ENCODE data around the gene ZNF664.
A peak's percentile ranks its signal among the peaks of the same experiment; 100 is the strongest.
"Not testable (repeated sequence)": the region's sequence is repeated elsewhere in the genome, so short reads cannot be mapped to it uniquely, and the experiment has no call there.

ZNF664 gene

DNA sequence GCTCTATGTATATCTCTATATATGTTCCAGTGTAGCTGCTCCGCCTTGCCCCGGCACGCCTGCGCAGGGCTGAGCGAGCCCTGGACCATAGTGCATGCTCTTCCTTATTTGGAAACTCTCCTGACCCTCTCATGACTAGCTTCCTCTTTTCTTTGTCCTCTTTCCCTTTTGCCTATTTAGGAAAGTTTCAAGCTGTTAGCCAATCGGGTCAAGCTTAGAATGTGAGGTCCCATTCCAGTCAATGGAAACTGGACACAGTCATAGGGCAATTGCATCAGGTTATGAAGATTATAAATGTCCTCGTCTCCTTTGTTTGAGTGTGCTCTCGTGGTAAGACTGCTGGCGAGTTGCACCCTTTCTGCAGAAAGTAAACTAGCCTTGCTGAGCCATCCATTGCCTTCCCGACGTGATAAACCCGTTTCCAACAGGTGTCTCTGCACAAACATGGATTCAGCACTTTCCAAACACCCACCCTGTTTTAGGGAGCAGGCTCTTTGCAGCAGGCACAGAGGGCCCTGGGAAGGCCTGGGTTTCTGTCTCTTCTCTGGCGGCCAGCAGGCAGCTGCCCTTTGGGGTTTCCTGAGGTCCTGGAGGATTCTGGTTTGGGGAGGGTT, 31.3 kb upstream of the ZNF664 start:
- DNase-seq = peak; percentile 90 to 94

DNA sequence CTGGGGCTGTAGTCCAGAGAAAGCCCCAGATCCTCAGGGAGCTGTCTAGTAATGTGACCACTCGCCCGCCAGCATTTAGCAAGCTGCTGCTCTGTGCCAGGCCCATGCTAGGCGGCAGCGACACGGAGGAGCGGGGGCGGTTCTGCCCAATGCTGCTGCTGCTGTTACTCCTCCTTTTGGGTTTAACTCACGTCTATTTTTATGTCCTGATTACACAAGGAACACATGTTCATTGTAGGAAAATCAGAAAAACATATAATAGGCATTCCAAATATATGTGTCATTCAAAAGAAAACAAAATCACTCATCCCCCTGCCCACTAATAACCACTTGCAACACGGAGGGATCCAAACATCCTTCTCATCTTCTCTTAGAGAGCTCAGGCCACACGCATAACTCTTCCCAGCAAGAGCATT, 30.8 kb upstream of the ZNF664 start:
- no peak for DNase-seq

DNA sequence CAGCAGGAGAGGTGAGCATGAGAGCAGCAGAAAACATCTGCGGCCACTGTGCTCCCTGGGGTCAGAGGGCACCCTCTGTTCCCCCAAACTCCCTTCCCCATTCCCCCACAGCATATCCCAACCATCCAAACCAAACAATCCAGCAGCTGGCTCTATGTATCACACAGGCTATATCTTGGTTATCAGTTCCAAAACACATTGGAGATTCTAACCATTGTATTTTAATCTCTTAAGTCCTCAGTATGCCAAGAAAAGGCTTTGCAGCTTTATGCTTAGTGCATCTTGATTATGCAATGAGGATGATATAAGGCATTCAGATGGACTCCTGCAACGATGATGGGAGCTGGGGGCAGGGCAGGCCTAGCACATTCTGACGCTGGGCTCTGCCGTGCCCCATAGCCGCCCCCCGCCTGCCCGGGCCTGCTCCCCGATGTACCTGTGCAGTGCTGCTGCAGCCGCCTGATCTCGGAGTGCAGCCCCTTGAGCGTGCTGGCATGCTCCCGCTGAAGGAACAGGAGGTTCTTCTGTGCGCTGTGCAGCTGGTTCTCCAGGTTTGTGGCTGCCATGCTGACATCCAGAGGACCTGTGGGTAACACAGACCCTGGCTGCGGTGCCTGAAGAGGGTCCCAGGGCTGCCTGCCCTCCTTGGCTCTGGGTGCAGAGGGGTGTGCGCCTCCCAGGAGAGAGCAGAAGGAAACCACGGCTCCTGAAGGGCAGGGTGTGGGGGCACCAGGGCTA, 29.9 kb upstream of the ZNF664 start:
- no peak for DNase-seq

DNA sequence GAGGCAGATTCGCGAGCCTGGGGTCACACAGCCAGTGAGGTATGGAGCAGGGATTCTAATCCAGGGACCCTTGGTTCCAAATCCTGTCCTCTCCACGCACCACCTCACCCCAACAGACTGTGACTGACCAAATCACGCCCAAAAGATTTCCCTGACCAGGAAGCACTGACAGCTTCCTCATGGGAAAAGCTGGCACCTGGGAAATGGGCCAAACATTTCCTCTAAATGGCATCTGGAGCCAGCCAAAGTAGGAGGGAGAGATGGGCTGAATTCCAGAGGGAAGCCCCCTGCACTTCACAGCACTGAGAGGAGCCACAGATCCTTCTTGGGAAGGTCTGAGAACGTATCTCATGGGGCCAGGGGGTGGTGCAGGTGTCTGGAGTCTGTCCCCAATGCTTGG, 29.2 kb upstream of the ZNF664 start:
- no peak for DNase-seq

DNA sequence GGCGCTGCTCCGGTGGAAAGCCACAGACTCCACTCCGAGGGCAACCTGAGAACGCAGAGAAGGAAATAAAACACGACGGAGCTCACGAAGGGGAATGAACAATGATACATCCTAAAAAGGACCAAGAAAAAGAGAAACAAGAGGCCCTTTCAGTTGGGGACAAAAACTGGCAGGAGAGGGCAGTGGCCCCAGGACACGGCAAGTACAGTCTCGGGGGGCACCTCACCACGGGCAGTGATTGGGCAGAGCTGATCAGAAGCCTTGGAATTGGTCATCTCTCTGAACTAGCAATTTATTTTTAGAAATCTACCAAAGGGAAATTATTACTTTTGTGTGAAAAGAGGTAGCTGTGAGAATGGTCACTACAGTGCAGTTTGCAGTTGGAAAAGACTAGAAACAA, 28.3 kb upstream of the ZNF664 start:
- DNase-seq = peak in 1 of 2 experiments; percentile 54

DNA sequence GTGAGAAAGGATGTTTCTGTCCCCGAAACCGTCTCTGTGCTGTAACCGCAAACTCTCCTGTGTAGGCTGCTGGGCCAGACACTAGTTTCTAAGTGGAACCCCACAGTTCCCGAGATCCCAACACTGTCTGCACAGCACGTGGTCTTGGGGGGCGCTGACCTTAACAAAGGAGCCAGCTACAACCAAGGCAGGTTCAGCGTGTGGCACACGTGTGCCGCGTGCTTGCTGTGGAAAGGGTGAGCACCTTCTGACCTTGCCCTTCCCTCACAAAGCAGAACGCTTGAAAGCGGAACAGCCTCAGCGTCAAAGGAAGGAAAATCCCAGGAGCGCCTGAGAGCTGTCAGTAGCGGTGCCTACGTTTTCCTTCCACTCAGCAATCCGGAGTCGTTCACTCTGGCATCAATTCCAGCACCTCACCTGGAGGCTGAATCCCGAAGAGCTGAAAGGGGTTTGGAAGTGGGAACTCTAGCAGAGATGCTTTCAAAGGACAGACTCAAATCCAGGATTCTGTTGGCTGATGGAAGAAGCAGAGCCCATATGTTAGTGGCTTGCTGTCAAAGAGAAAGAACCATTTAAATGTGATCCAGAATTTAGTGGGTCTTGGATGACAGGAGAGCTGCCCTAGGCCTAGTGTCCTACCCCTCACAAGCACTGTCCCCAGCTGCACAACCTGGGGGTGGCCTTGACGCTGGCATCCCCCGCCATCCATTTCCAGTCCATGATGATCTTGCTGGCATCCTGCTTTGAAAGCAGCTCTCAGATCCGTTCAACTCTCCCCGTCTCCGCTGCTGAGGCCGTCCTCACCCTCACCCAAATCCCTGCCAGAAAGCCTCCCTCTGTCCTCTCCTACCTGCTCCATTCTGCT, 27.5 kb upstream of the ZNF664 start:
- DNase-seq = no peak

DNA sequence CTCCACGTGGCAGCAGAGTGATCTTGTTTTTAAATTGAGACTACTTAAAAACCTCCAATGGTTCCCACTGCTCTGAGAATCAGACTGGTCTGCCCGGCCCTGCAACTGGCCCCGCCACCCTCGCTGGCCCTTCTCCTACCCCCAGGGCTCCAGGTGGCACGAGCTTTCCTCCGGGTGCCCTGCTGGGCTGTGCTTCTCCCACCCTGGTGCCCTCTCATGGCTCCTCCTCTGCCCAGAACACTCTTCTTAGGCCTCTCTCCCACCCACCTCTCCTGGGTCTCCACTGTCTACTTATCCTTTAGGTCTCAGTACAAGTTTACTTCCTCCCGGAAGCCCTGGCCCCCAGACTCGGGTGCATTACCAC, 26.9 kb upstream of the ZNF664 start:
- no peak for DNase-seq

DNA sequence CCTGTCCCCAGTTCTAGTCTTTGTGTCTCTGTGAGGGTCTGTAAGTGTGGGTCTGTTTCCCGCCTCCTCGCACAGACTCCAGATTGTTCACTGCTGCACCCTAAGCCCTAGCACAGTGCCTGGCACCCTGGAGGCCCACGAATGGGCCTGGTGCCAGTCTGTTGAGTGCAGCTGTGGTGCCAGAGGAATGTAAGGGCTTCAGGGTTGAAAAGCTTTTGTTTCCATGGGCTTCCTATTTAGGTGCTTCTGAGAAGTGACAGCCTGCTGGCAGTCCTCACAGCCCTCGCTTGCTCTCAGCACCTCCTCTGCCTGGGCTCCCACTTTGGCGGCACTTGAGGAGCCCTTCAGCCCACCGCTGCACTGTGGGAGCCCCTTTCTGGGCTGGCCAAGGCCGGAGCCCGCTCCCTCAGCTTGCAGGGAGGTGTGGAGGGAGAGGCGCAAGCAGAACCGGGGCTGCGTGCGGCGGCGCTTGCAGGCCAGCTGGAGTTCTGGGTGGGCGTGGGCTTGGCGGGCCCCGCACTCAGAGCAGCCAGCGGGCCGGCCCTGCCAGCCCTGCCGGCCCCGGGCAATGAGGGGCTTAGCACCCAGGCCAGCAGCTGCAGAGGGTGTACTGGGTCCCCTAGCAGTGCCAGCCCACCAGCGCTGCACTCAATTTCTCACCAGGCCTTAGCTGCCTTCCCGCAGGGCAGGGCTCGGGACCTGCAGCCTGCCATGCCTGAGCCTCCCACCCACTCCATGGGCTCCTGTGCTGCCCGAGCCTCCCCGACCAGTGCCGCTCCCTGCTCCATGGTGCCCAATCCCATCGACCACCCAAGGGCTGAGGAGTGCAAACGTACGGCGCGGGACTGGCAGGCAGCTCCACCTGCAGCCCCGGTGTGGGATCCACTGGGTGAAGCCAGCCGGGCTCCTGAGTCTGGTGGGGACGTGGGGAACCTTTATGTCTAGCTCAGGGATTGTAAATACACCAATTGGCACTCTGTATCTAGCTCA, 26.2 kb upstream of the ZNF664 start:
- DNase-seq = not testable (repeated sequence)

DNA sequence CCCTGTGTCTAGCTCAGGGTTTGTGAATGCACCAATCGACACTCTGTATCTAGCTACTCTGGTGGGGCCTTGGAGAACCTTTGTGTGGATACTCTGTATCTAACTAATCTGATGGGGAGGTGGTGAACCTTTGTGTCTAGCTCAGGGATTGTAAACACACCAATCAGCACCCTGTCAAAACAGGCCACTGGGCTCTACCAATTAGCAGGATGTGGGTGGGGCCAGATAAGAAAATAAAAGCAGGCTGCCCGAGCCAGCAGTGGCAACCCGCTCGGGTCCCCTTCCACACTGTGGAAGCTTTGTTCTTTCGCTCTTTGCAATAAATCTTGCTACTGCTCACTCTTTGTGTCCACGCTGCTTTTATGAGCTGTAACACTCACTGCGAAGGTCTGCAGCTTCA, 25.5 kb upstream of the ZNF664 start:
- not testable (repeated sequence) for DNase-seq

DNA sequence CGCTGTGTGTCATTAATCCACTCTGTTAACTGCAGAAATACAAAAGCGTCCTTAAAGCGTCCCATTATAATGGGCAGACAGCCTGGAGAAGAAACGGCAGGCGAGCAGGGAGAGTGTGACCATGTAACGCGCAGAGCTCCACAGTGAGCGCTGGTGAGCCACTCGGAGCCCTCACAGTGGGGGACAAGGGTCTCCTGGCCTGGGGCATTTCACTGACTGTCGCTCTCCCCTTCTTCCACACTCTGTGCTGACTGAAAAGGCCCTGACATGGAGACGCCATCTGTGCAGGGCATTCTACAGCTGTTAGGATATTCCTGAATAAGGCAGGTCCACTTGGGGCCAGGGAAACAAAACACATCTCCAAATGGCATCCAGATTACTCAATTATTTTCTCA, 24.6 kb upstream of the ZNF664 start:
- no peak for DNase-seq

DNA sequence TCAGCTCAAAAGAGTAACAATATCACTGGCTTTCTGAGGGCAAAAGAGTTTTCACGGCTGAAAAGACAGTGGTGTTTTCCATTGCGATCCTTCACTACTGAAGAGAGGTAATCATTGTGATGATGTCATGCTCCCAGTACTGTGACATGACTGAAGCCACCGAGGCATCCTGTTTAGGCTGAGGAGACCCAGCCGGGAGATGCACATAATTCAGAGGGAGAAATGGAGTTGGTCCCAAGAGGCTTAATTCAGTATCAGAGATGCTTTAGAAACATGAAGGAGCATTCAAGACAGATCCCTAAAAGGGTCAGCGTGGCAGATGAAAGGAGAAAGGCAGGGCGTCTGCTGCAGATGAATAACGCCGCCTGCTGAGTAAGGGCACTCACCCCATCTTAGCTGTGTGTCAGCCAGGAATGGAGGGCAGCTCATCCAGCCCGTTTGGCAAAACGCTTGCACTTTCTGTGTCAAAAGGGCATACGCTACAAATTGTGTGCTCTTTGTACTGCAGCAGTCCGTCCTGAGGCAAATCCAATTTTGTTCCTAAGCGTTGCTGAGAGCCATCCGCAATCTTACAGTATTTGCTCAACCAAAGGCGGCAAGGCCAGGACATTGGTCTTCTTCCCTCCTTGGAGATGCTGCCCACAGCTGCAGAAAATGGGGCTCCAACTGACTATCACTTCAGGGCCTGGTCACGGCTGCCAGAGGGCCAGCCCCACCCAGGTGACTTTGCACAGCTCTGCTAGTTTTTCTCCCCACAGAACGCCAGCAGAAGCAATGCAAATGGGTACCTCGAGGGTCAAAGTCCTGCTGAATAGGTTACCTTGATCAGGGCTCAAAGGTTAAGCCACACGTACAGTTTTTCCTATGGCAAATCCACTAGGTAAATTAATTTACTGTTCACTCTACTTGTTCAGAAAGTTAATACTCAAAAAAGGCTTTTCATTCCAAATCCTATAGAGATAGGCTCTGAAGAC, 23.9 kb upstream of the ZNF664 start:
- DNase-seq = no peak

DNA sequence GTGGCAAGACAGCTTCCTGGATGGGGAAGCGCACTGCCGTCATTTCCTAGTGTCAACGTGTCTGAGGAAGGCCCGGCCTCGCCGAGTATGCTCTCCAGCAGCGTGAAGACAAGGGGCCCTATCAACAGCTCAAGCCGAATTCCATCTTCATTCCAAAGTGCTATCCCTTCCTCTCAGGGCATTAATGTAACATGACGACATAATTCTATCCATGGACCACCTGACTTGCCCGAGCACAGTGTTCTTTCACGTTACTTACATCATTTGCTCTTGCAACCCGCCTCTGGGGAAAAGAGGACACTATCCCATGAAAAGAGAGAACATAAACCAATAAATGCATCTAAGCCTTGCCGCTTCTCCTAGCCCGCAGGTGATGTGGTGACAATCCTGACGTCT, 23.2 kb upstream of the ZNF664 start:
- no peak for DNase-seq

DNA sequence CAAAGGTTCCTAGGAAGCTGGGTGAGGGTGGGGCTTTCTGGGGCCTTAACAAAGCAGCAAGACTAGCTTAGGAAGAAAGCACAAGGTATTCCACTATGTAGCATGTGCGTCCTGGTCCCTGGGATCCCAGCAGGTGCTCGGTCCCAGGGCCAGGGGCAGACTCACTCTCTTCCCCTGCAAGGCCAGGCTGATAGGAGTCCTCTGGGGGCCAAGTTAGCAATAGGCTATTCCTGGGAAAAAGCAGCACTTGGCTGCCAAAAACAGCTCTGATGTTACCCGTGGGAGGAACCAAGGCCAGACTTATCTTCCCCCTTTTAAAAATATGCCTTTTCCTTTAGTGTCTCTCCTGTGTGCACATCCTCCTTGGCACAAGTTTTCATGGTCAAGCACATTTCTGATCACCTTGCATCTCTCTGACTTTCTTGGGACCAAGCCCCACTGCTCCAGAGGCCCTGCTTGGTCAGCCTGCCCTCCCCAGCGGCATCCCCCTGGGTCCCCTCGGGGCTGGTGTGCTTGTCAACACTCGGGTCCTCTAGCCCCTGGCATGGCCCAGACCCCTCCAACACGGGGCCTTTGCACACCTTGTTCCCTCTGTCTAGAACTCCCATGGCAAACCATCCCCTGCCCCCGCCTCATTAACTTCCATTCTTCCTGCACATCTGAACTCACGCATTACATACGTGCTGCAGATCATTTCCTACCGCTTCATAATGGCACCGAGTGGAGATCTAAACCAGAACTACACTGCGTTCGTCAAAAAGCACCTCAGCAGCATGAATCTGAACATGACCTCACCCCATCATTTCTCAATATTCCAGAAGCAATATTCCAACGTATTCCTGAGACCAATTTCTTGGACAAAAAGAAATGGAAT, 22.3 kb upstream of the ZNF664 start:
- no peak for DNase-seq

DNA sequence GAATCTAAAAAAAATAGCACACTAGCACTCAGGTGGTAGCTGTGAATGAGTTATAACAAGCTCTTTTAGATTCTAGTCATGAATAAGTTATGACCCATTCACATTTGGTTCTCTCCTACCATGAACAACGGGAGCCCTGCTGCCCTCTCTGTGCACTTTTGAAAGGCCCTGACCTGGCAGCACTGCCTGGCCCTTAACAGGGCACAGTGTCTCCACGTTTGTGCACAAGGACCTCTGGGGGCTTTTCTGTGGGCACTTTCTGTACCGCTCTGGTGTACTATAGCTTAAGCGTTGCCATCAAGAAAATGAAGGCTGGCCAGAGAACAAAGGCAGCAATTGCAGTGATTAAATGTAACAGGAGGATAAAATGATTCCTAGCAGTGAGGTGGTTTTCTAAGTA, 21.5 kb upstream of the ZNF664 start:
- no peak for DNase-seq

DNA sequence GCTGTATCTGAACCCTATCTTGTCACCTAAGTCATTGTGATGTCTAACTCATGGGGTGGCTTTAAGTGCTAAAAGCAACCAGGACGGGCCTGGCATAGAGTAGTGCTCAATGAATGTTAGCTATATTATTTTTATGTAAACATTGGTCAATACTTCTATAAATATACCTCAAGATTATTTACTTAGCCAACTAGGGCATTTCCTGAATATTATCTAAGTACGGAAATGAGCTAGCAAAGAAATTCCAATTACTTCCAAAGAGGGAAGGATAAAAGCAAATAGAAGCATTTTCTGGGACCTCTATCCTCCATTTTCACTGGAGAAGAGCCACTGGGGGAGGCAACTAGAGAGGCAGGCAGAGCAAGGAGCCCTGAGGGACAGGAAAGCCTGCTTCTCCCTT, 21.0 kb upstream of the ZNF664 start:
- DNase-seq = no peak

DNA sequence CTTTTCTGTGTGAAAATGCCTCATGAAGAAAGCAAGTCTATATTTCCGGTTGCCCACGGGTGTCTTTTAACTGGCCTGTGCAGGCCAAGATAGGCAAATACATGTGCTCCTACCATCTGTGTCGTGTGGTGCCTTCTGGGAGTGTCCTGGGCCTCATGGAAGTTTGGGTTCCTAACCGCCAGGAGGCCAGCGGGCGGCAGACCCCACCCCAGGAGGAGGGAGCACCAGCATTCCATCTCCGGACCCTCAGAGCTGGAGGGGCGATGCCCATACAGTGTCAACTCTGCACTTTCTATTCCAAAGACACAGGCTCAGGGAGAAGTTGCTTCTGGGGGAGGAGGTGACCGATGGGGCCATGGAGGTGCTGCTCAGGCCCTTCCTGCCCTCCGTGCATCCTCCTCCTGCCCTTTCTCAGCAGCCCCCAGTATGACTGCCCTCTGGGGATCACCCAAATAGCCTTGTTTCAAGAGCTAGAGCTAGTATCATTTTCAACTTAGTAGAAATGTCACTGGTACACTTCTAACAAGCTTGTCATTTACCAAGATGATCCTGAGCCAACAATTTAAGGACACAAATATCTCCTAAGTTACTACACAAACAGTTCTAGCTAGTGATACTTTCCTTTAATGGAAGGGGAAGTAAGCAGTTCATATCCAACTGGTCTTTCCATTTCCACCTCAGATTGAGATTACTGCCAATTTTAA, 18.2 kb upstream of the ZNF664 start:
- DNase-seq = no peak

DNA sequence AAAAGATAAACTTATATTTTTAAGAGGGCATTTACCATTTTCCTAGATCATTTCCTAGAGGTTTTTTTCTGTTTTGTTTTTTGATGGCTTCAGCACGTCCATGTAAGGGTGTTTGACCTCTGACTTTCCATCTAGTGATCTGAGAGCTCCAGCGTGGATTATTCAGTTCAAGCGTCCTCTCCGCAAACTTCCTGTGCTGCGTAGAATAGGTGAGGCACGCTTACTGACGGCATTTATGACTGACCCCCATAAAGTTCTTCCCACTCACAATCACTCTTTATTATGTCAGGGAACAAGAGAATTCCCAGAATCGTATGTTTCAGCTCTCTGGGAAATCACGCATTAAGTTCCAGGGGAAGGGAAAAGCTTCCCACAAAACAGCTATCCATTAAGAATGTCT, 16.8 kb upstream of the ZNF664 start:
- no peak for DNase-seq

DNA sequence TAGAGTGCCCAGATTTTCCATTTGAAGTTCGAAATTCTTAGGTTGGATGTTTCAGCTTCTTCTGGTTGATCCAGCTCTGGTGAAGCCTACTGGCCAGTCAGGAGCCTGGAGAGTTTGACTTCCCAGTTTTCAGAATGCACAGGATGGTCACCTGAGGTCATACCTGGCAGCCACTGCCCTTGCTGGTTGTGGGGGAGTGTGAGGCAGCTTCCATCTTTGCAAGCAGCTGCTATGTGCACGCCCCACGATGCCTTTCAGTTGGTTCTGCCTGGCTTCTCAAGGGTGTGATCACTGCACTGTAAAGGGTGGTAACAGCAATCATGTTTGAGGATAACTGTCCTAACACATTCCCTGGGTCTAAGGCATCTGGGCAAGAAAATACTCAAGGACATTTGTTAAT, 15.8 kb upstream of the ZNF664 start:
- no peak for DNase-seq

DNA sequence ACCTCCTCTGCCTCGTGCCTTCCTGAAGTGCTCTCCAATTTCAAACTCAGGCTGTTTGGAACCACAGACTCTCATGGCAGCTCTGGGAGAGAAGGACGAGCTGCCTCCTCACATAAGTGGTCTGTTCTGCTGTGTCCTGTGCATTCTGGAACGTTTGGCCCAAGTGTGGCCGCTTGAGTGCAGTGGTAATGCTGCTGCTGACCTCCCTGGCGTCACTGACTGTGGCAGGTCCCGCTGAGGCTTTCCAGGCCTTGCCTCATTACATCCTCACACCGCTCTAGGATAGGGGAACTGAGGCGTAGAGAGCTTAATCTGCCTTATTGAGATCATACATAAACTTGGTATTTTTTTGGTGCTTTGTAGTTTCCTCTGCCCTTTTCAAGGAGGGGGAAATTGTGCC, 14.6 kb upstream of the ZNF664 start:
- DNase-seq = no peak

DNA sequence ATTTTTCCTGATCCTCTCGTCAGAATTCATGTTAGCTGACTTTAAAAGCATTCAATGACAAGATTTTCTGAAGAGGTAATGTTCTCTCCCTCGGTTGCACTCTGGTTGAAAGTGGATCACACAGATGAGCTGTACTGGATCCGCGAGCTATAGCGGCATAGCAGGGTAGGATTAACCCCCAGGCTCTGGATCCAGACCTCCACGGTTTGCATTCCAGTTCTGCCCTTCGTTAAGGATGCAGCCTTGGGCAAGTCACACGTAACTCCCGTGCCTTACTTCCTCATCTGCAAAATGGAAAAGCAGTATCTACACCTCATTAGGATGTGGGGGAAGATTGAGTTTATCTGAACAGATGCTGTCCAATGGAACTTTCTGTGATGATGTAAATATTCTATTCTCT, 14.1 kb upstream of the ZNF664 start:
- no peak for DNase-seq
